Endothelial cell (in vitro differentiated cells): Measurements from ENCODE around the gene ENPP3. TPM values are rescaled to one million over a fixed set of nuclear protein-coding genes. Genes with fewer than 3 reads are reported as not detected.

Source experiments
- DNase-seq: peaks from one replicate; pipeline ENCODE4 v3.0.0; 2021; ENCODE audit warnings: low spot score
- H3K27ac Mint-ChIP-seq: one replicate; pipeline ENCODE4 v1.8.0; 2021; ENCODE audit warnings: mixed read lengths, inconsistent platforms; ENCODE audit not compliant: unreplicated experiment
- H3K27me3 Mint-ChIP-seq: one replicate; pipeline ENCODE4 v1.8.0; 2021; ENCODE audit warnings: mild to moderate bottlenecking, moderate library complexity, mixed read lengths, inconsistent platforms; ENCODE audit not compliant: unreplicated experiment
- H3K36me3 Mint-ChIP-seq: one replicate; pipeline ENCODE4 v1.8.0; 2021; ENCODE audit warnings: mild to moderate bottlenecking, low read depth, mixed read lengths, inconsistent platforms; ENCODE audit not compliant: unreplicated experiment
- H3K4me1 Mint-ChIP-seq: one replicate; pipeline ENCODE4 v1.8.0; 2021; ENCODE audit warnings: mild to moderate bottlenecking, mixed read lengths, inconsistent platforms; ENCODE audit not compliant: unreplicated experiment
- H3K4me3 Mint-ChIP-seq: one replicate; pipeline ENCODE4 v1.8.0; 2021; ENCODE audit warnings: mild to moderate bottlenecking, mixed read lengths, inconsistent platforms; ENCODE audit not compliant: unreplicated experiment
- H3K9me3 Mint-ChIP-seq: one replicate; pipeline ENCODE4 v1.8.0; 2021; ENCODE audit warnings: mixed read lengths, inconsistent platforms; ENCODE audit not compliant: unreplicated experiment
- total RNA-seq: library from RNA; stranded (reverse); fragmentation: NEBNext Ultra II Directional; extraction: Animal tissue kit (Norgen Biotek cat#: 25700); gene quantifications from one replicate; pipeline ENCODE4 v1.2.1, GENCODE V29; 2021; ENCODE audit not compliant: unreplicated experiment
- TF ChIP-seq, protein P1 (sequence below): fragments of 200-600 bp; sonication (generic); IDR thresholded peaks from one replicate; pipeline ENCODE4 v1.5.0; 2021; ENCODE audit warnings: antibody characterized with exemption; ENCODE audit not compliant: unreplicated experiment

Gene ENPP3
- total RNA-seq, 1 donor from 2014 or later = 0.64 TPM

- TF ChIP-seq, protein P1, sequence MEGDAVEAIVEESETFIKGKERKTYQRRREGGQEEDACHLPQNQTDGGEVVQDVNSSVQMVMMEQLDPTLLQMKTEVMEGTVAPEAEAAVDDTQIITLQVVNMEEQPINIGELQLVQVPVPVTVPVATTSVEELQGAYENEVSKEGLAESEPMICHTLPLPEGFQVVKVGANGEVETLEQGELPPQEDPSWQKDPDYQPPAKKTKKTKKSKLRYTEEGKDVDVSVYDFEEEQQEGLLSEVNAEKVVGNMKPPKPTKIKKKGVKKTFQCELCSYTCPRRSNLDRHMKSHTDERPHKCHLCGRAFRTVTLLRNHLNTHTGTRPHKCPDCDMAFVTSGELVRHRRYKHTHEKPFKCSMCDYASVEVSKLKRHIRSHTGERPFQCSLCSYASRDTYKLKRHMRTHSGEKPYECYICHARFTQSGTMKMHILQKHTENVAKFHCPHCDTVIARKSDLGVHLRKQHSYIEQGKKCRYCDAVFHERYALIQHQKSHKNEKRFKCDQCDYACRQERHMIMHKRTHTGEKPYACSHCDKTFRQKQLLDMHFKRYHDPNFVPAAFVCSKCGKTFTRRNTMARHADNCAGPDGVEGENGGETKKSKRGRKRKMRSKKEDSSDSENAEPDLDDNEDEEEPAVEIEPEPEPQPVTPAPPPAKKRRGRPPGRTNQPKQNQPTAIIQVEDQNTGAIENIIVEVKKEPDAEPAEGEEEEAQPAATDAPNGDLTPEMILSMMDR = no peak
- H3K27ac Mint-ChIP-seq = no peak overlapping the region
- no peak for DNase-seq
- no peaks in the 10 kb centered on the region for H3K9me3 Mint-ChIP-seq
- H3K27me3 Mint-ChIP-seq = peaks cover 2% of the 10 kb centered on the region
- no peaks in the 10 kb centered on the region for H3K36me3 Mint-ChIP-seq
- no peak overlapping the region for H3K4me3 Mint-ChIP-seq
- H3K4me1 Mint-ChIP-seq = peaks cover 3% of the 10 kb centered on the region
Measured at GRCh38 chr6:131655951-131656350, 18.8 kb downstream of the ENPP3 start.

GRCh38 chr6:131656667-131657066 is 19.6 kb downstream of the ENPP3 start:
- H3K4me3 Mint-ChIP-seq = no peak overlapping the region

GRCh38 chr6:131657222-131657621 is 20.1 kb downstream of the ENPP3 start:
- H3K4me1 Mint-ChIP-seq = peaks cover 3% of the 10 kb centered on the region
- H3K36me3 Mint-ChIP-seq = no peaks in the 10 kb centered on the region
- H3K9me3 Mint-ChIP-seq = no peaks in the 10 kb centered on the region
- peaks cover 5% of the 10 kb centered on the region for H3K27me3 Mint-ChIP-seq
- no peak overlapping the region for H3K27ac Mint-ChIP-seq
- DNase-seq = no peak
- TF ChIP-seq, protein P1 = no peak
- H3K4me3 Mint-ChIP-seq = no peak overlapping the region

More at GRCh38 chr6:131656667-131657066, 19.6 kb downstream of the ENPP3 start:
- no peak overlapping the region for H3K27ac Mint-ChIP-seq
- H3K27me3 Mint-ChIP-seq = peaks cover 2% of the 10 kb centered on the region
- H3K36me3 Mint-ChIP-seq = no peaks in the 10 kb centered on the region
- TF ChIP-seq, protein P1 = no peak
- no peaks in the 10 kb centered on the region for H3K9me3 Mint-ChIP-seq
- peaks cover 3% of the 10 kb centered on the region for H3K4me1 Mint-ChIP-seq
- no peak for DNase-seq

- peaks cover under 1% of the 10 kb centered on the region for H3K4me1 Mint-ChIP-seq
- no peaks in the 10 kb centered on the region for H3K36me3 Mint-ChIP-seq
- H3K27me3 Mint-ChIP-seq = peaks cover 4% of the 10 kb centered on the region
- H3K4me3 Mint-ChIP-seq = no peak overlapping the region
- no peak for DNase-seq
- no peaks in the 10 kb centered on the region for H3K9me3 Mint-ChIP-seq
- TF ChIP-seq, protein P1 = no peak
- no peak overlapping the region for H3K27ac Mint-ChIP-seq
Measured at GRCh38 chr6:131657630-131658111, 20.6 kb downstream of the ENPP3 start.

DNA sequence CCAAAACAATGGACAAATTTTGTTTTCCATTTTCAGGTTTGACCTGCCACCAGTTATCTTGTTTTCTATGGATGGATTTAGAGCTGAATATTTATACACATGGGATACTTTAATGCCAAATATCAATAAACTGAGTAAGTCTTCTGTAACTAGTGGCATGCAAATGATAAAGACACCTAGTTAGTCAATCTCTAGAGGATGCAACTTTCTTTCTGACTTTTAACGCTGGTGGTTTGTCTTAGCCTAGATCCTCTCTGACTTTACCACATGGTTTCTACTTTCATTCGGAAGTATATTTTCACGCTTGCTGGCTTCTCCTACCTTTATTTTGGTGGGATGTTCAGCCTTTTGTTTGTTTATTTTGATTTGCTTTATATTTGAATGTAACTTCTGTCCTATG is 21.2 kb downstream of the ENPP3 start:
- H3K27ac Mint-ChIP-seq = no peak overlapping the region
- H3K4me3 Mint-ChIP-seq = no peak overlapping the region
- no peaks in the 10 kb centered on the region for H3K4me1 Mint-ChIP-seq

More for the DNA sequence above, 21.2 kb downstream of the ENPP3 start:
- TF ChIP-seq, protein P1 = no peak
- Mint-ChIP-seq H3K27me3 (peaks cover 3% of the 10 kb centered on the region), H3K36me3 (no peaks in the 10 kb centered on the region), H3K9me3 (no peaks in the 10 kb centered on the region)
- no peak for DNase-seq
